Left lung (tissue), 10 donors: Measurements from ENCODE around the gene AARS2. TPM values are rescaled to one million over a fixed set of nuclear protein-coding genes. Genes with fewer than 3 reads are reported as not detected.

ENCODE experiments used
- ATAC-seq: fragments of 200-7000 bp; cut with Tn5 transposase; one replicate; pipeline ENCODE4 v1.9.1; 2020; ENCODE audit warnings: moderate library complexity
- DNase-seq, 4 donors: peaks; one replicate each; pipeline ENCODE4 v3.0.0-alpha.2; 2013 to 2020
- H3K27ac ChIP-seq, 2 donors: fragments of 200-600 bp; sonication (generic) in 1 of 2; one replicate each; pipeline versions ENCODE4 v1.5.0 to v1.8.0; 2020 to 2021
- H3K27me3 ChIP-seq, 2 donors: fragments of 200-600 bp; sonication (generic) in 1 of 2; one replicate each; pipeline versions ENCODE4 v1.5.0 to v1.8.0; 2020 to 2021
- H3K36me3 ChIP-seq, 2 donors: fragments of 200-600 bp; sonication (generic) in 1 of 2; one replicate each; pipeline versions ENCODE4 v1.5.0 to v1.8.0; 2020 to 2021
- H3K4me1 ChIP-seq, 2 donors: fragments of 200-600 bp; one replicate each; pipeline ENCODE4 v1.8.0; 2021
- H3K4me3 ChIP-seq, 2 donors: fragments of 200-600 bp; sonication (generic) in 1 of 2; one replicate each; pipeline versions ENCODE4 v1.5.0 to v1.8.0; 2020 to 2021; ENCODE audit warnings: mild to moderate bottlenecking in 1 of 2
- H3K9me3 ChIP-seq, 2 donors: fragments of 200-600 bp; sonication (generic) in 1 of 2; one replicate each; pipeline versions ENCODE4 v1.5.0 to v1.8.0; 2020 to 2021
- intact Hi-C, 2 donors: fragments of 100-400 bp; cut with DNase I; formaldehyde crosslinking; loops; one replicate each; pipeline versions ENCODE4 v1.11.2 to v1.14.2; 2022
- polyA plus RNA-seq, 6 donors: library from polyadenylated mRNA; unstranded; fragments of 120-200 nt; gene quantifications; one replicate each; pipeline ENCODE4 v1.2.1, GENCODE V29; 2013; ENCODE audit not compliant: insufficient read length in 6 of 6
- total RNA-seq, 2 donors: library from RNA; stranded (reverse); fragmentation: NEBNext Ultra II Directional; extraction: Animal tissue kit (Norgen Biotek cat#: 25700); gene quantifications; one replicate each; pipeline ENCODE4 v1.2.1, GENCODE V29; 2021
- TF ChIP-seq, protein P1 (sequence below), 2 donors: fragments of 200-600 bp; sonication (generic) in 1 of 2; IDR thresholded peaks; one replicate each; pipeline versions ENCODE4 v1.5.0 to v1.8.0; 2021; ENCODE audit warnings: antibody characterized with exemption in 2 of 2
- donor health status: DM: no; HTN: yes; CAD: no.
- donor health status: DM: no; HTN: no; CAD: no.

Gene AARS2
- total and polyA plus RNA-seq, 8 donors, result 10.8 to 18.8 (median 16.2) TPM

DNA sequence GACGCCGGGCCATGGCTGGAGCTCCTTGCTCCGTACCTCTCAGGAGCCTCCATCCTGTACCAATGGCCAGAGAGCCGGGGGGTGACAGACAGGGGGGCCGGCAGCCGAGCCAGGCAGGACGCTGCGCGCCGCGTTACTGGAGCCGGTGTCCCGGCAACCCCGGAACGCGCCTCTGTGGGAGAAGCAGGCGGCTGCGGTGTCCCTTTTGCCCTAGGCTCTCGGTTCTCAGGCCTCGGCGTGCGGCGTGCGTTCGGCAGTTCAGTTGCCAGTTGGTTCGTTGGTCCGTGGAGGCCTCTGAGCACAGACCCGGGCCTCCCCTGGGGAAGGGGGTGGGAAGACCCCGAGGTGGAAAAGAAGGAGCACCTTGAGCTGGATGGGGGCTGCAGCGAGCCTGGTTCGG, 29.3 kb upstream of the AARS2 start, which contains the start of gene SPATS1:
Gene SPATS1, plus strand, starts transcription at position 162 of the 400 bp plus-strand sequence. CDS start 446 bp downstream, outside the sequence.
- DNase-seq, result peak in 2 of 4 donors; percentile 26 to 74

DNA sequence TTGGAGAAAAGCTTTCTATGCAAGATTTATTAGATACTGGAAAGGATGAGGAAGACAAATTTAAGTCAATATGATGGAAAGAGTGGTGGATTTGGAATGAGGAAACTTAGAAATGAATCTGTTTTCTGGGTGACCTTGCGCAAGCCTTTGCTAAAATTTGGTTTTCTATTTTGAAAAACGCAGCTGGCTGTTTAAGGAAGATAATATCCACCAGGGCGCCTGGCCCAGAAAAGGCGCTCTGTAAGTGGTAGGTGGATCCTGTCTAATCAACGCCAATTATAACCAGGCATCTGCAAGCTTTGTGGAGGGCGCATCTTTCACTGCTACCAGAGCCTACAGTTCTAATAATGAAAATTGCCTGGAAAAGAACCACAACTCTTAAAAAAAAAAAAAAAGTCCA, 28.9 kb upstream of the AARS2 start:
- Histone ChIP-seq H3K27me3 (peaks cover 23 to 71% of the 10 kb centered on the region in 2 donors), H3K4me3 (peak overlapping the region in 1 of 2 donors; percentile 1), H3K36me3 (no peaks in the 10 kb centered on the region), H3K9me3 (no peaks in the 10 kb centered on the region), H3K4me1 (peaks cover 0 to 8% of the 10 kb centered on the region in 2 donors), H3K27ac (no peak overlapping the region)
- intact Hi-C loops, result no loop called here
- TF ChIP-seq, protein P1, sequence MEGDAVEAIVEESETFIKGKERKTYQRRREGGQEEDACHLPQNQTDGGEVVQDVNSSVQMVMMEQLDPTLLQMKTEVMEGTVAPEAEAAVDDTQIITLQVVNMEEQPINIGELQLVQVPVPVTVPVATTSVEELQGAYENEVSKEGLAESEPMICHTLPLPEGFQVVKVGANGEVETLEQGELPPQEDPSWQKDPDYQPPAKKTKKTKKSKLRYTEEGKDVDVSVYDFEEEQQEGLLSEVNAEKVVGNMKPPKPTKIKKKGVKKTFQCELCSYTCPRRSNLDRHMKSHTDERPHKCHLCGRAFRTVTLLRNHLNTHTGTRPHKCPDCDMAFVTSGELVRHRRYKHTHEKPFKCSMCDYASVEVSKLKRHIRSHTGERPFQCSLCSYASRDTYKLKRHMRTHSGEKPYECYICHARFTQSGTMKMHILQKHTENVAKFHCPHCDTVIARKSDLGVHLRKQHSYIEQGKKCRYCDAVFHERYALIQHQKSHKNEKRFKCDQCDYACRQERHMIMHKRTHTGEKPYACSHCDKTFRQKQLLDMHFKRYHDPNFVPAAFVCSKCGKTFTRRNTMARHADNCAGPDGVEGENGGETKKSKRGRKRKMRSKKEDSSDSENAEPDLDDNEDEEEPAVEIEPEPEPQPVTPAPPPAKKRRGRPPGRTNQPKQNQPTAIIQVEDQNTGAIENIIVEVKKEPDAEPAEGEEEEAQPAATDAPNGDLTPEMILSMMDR (IDR thresholded peaks at IDR 0.05), result no peak
- DNase-seq (no peak), ATAC-seq (no peak)

More for the DNA sequence above, 29.3 kb upstream of the AARS2 start, which contains the start of gene SPATS1:
- TF ChIP-seq, protein P1 (IDR thresholded peaks at IDR 0.05), result no peak
- H3K4me3 ChIP-seq, result peak within 1 kb of the TSS in 1 of 2 donors; percentile 1
- peaks cover 0 to 8% of the 10 kb centered on the region in 2 donors for H3K4me1 ChIP-seq
- H3K36me3 ChIP-seq, result no peaks in the 10 kb centered on the region
- no peaks in the 10 kb centered on the region for H3K9me3 ChIP-seq
- no peak for ATAC-seq
- no peak within 1 kb of the TSS for H3K27ac ChIP-seq
- H3K27me3 ChIP-seq, result peaks cover 23 to 71% of the 10 kb centered on the region in 2 donors
- intact Hi-C loops, result no loop called here

DNA sequence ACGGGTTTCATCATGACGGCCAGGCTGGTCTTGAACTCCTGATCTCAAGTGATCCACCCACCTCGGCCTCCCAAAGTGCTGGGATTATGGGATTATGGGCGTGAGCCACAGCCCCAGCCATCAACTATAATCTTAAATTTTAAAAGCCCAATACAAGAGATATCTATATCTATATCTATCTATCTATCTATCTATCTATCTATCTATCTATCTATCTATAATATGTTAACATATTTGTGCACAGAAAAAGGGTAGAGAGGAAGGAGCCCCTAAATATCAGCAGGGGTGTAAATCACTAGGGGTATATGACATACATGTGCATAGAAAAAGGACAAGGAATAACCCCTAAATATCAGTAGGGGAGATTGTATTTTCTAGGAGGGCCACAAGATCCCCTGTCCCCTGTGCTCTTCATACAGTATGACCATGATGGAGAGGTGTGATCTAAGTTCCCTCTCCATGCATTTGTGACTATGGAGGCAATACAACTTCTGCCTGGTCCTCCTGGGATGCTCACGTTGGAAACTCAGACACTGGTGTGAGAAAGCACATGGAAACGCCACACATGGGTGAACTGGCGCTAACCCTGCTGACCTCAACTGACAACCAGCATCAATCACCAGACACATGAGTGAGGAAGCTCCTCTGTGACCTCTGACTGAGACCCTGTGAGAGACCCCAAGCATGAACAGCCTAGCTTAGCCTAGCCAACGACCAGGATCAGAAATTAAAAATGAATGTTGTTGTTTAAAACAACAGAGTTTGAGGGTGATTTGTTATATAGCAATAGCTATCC, 28.1 kb upstream of the AARS2 start:
- H3K36me3 ChIP-seq, result no peaks in the 10 kb centered on the region
- no peaks in the 10 kb centered on the region for H3K9me3 ChIP-seq
- intact Hi-C loops, result no loop called here
- peaks cover 0 to 8% of the 10 kb centered on the region in 2 donors for H3K4me1 ChIP-seq
- TF ChIP-seq, protein P1 (IDR thresholded peaks at IDR 0.05), result no peak
- peaks cover 23 to 68% of the 10 kb centered on the region in 2 donors for H3K27me3 ChIP-seq
- ATAC-seq (no peak), DNase-seq (no peak)
- H3K27ac ChIP-seq, result no peak overlapping the region
- H3K4me3 ChIP-seq, result no peak overlapping the region

DNA sequence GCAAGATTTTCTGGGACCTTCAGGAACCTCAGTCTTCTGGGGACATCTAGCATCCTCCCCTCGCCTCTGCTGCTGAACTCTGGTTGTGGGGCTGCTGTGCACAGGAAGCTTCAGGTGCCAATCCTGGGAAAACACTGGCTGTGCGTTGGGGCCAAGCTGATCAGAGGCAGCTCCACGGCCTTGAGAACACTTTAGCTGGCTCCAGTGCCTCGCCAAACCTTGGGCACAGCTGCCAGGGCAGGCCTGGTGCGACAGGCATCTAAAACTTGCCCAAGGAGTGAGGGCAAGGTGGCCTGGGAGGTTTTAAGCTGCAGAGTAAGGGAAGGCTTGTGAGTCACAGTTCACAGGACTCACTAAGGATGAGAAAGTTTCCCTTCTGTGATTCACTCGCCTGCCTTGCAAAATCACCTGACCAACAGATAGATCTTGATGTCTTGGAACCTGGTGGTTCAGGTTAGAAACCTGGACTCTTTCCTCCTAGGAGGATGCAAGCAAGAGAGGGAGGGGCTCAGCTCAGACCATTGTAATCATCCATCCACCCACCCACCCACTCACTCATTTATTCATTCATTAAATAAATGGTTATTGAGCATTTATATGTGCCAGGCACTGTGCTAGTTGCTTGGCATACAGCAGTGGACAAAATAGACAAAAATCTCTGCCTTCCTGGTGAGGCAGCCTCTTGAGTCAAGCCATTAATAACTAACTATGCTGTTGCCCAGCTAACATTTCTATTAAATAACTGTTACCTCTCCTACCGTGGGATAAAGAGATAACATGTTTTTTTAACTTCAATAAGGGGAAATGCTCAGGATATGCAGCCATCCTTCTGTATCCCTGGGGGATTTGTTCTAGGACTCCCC, 26.8 kb upstream of the AARS2 start:
- Histone ChIP-seq H3K4me3 (no peak overlapping the region), H3K9me3 (no peaks in the 10 kb centered on the region), H3K27ac (no peak overlapping the region), H3K36me3 (no peaks in the 10 kb centered on the region), H3K27me3 (peaks cover 21 to 55% of the 10 kb centered on the region in 2 donors), H3K4me1 (peaks cover 0 to 8% of the 10 kb centered on the region in 2 donors)
- DNase-seq, result no peak
- TF ChIP-seq, protein P1 (IDR thresholded peaks at IDR 0.05), result no peak
- no peak for ATAC-seq
- intact Hi-C loops, result loop anchor here in 1 of 2 donors (5.0 kb wide), 1 partner anchor 73 kb away; the partner anchor contains the start of gene NFKBIE
